ENCODE data around the gene NXPE4. TPM values are rescaled to one million over a fixed set of nuclear protein-coding genes. Genes with fewer than 3 reads are reported as not detected.

NXPE4 gene
- total RNA-seq, 8 experiments from 2014 or later: 0.14 to 0.24 (median 0.14) TPM; not detected in 5

Other genes starting within 250 kb of the NXPE4 start
- 10 to 100 TPM; 11.0 to 21.9 (median 14.5) TPM for gene C11orf71, start 195.3 kb downstream of the NXPE4 start, total RNA-seq
- 10 to 100 TPM; 16.3 to 78.3 (median 30.8) TPM for gene RBM7, start 195.1 kb downstream of the NXPE4 start, total RNA-seq
- 100 to 1,000 TPM in 2 of 8 experiments, 10 to 100 TPM in 6; 25.6 to 196 (median 49.8) TPM for gene REXO2, start 156.3 kb downstream of the NXPE4 start, total RNA-seq
- gene NXPE1, start 35.9 kb downstream of the NXPE4 start, total RNA-seq: under 1 TPM in 7 of 8 experiments, not detected in 1; 0.08 to 0.56 (median 0.36) TPM
- gene NXPE2, start 82.7 kb upstream of the NXPE4 start, total RNA-seq: under 1 TPM in 5 of 8 experiments, not detected in 3; 0.09 to 0.71 (median 0.17) TPM

Data from motor neuron (in vitro differentiated cells).